ENCODE results near the gene ADIPOQ.

- TF ChIP-seq CTCF (IDR thresholded peaks at IDR 0.05) (no peak), POLR2A (IDR thresholded peaks at IDR 0.05) (no peak)
Observed at GRCh38 chr3:186802701-186803100, 39.8 kb upstream of the ADIPOQ start.
